Mesenteric fat pad (tissue), 1 donor: ENCODE measurements around the gene PTP4A2. TPM values are rescaled to one million over a fixed set of nuclear protein-coding genes. Genes with fewer than 3 reads are reported as not detected.
"Not testable (repeated sequence)": the region's sequence is repeated elsewhere in the genome, so short reads cannot be mapped to it uniquely, and the experiment has no call there.

Experiments
- DNase-seq: peaks from one replicate; pipeline ENCODE4 v3.0.0-alpha.2; 2020; ENCODE audit warnings: low spot score
- total RNA-seq: library from RNA; stranded (reverse); fragmentation: NEBNext Ultra II Directional; extraction: Animal tissue kit (Norgen Biotek cat#: 25700); gene quantifications from one replicate; pipeline ENCODE4 v1.2.1, GENCODE V29; 2021
- donor health status: DM: yes; HTN: yes; CAD: no.

Gene PTP4A2
- total RNA-seq, 1 donor from 2014 or later = 472 TPM

DNA sequence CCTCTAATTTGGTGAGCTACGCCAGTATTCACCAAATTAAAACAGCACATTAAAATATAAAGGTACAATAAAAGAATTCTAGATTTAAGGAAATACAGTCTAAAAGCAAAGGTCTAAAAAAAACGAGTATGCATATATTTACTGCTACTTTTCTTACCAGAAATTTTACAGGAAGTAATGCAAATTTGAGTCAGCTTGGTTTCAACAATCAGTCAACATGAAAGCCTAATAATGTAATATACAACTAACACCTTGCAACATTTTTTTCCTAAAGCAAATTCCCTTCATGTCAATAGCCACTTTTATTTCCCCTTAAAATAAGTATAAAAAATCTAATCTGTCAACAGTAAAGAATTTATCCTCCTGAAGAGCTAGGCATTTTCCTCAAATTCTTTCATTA lies 11.9 kb downstream of the PTP4A2 start:
- no peak for DNase-seq

- DNase-seq = not testable (repeated sequence)
Observed at GRCh38 chr1:31925824-31926223, 12.3 kb downstream of the PTP4A2 start.

- DNase-seq = no peak
Observed at GRCh38 chr1:31924839-31925238, 13.3 kb downstream of the PTP4A2 start.

- DNase-seq = no peak
Observed at GRCh38 chr1:31923901-31924535, 14.2 kb downstream of the PTP4A2 start.

GRCh38 chr1:31920956-31921355 lies 17.2 kb downstream of the PTP4A2 start:
- no peak for DNase-seq

- DNase-seq = no peak
Observed at GRCh38 chr1:31919591-31919990, 18.6 kb downstream of the PTP4A2 start.

DNA sequence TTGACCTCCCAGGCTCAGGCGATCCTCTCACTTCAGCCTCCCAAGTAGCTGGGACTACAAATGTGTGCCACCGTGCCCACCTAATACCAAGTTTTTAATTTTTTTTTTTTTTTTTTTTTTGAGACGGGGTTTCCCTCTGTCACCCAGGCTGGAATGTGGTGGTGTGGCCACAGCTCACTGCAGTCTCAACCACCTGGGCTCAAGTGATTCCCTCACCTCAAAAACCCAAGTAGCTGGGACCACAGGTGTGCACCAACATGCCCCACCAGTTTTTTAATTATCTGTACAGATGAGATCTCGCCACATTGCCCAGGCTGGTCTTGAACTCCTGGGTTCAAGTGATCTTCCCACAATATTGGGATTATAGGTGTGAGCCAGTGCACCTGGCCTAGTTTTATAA lies 22.7 kb downstream of the PTP4A2 start:
- no peak for DNase-seq

DNA sequence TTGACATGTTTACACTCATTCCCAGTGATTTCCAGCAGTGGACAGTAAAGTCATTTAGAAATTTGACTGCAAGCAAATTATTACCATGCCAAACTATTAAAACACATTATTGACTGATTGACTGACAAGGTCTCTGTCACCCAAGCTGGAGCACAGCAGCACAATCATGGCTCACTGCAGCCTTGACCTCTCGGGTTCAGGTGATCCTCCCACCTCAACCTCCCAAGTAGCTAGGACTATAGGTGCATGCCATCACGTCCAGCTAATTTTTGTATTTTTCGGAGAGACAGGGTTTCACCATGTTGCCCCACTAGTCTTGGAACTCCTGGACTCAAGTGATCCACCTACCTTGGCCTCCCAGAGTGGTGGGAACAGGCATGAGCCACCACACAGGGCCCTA lies 24.2 kb downstream of the PTP4A2 start:
- no peak for DNase-seq

GRCh38 chr1:31912839-31913239 lies 25.3 kb downstream of the PTP4A2 start:
- no peak for DNase-seq

DNA sequence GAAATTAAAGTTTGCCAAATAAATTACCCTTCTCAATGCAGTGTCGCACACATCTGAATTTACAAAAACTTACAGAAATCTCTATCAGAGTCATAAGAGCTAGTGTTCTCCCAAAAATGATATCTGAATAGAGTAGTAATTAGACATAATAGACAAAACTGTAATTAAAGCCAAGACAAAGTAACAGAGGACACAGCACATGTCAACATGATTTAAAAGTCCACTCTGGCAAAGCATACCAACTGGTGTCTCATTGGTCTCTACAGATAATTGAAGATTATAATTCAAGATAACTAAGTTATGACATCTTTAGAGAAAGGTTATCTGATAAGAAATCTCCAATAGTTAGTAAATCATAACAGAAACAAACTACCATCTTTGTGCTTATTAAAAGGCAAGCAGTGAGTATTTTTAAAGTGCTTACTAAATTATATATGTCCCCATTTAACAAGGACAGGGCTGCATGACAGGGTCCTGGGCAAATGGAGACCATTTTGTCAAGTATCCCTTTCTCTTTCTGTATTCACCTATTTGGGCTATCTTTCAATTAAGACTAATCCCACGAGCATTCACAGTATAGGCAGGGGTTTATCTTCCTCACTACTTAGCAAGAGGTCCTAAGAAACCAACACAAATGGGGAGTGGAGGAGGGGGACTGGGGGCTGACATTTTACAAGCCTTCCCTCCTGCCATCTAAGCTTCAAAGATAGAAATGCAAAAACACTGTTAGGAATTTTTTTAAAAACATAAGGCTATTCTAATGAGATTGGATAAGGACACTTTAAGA lies 26.0 kb downstream of the PTP4A2 start:
- no peak for DNase-seq

GRCh38 chr1:31910933-31911332 lies 27.2 kb downstream of the PTP4A2 start:
- DNase-seq = no peak

GRCh38 chr1:31909691-31910090 lies 28.5 kb downstream of the PTP4A2 start:
- DNase-seq = no peak

DNA sequence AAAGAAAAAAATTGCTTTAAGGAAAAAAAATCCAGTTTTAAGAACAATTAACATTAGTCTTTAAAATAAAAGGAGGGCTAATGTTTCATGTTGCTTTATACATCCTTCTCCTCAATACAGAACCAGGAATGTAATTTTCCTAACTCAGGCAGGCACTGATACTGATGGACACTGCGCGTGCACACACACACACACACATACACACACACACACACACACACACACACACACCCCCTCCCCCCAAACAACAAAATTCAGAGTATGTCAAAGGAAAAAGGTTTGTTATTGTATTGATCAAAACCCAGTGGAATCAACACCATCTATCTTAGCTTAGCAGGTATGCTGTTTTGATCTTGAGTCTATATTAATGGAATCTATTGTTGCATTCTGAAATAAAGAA lies 31.6 kb downstream of the PTP4A2 start:
- no peak for DNase-seq

GRCh38 chr1:31905681-31906080 lies 32.5 kb downstream of the PTP4A2 start:
- no peak for DNase-seq

GRCh38 chr1:31905093-31905509 lies 33.1 kb downstream of the PTP4A2 start:
- DNase-seq = no peak

GRCh38 chr1:31904339-31905092 lies 33.7 kb downstream of the PTP4A2 start:
- no peak for DNase-seq

- DNase-seq = no peak
Observed at GRCh38 chr1:31902510-31902860, 35.7 kb downstream of the PTP4A2 start.

DNA sequence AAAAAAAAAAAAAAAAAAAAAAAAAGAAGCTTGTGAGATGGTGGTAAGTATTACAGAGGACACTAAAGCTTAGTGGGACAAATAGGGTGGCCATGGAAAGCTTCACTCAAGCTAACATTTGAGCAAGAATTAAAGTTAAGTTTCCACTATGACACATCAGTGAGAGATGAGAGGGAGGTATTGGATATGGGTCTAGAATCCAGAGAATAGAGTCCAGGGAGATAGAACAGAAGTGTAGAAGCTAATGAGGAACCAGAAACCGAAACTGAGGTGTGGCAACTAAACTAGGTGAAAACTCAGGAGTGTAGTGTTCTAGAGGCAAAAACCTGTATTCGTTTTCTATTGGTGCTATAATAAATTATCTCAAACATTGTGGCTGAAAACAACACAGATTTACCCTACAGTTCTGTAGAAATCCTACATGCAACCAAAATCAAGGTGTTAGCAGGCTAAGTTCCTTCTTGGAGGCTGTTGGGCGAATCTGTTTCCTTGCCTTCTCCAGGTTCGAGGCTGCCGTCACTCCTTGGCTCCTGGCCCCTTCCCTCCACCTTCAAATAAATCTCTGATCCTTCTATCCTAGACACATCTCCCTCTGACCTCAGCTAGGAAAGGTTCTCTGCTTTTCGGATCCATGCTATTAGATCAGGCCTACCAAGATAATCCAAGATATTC lies 36.2 kb downstream of the PTP4A2 start:
- no peak for DNase-seq

DNA sequence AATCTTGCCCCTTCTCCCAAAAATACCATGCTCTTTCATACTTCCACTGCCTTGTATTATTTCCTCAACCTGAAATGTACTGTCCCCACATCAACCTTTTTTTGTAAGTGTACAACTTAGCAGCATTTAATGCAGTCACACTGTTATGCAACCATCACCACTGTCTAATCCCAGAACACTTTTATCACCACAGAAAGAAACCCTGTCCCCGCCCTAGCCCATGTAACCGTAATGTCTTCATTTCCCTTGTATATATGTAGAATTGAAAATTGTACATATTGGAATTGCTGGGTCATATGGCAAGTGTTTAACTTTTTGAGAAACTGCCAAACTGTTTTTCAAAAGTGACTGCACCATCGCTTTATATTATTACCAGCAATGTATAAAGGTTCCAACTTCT lies 37.4 kb downstream of the PTP4A2 start:
- DNase-seq = no peak

DNA sequence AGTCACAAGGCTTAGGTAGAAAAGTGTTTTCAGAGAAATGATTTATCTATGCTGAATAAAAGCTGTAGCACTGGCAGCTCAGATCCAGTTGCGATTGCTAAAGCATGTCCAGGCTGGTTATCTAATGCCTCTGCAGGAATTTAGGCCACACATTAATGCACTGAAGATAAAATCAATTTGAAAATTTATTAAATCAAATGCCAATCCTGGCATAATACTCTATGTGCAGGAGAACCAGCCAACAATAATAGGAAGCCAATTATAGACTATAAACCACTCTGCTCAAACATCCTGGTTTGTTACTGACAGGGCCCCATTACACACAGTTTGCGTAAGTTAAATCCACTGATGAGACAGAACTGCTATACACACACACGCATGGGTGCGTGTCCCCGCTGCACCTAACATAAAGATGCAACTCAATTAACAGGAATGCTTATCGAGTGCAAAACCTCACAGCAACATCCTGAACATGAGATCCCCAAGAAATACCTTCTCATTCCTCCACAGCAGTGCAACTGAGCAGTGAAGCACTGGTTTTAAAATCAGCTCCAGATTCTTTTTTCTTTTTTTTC lies 40.6 kb downstream of the PTP4A2 start:
- DNase-seq = no peak

DNA sequence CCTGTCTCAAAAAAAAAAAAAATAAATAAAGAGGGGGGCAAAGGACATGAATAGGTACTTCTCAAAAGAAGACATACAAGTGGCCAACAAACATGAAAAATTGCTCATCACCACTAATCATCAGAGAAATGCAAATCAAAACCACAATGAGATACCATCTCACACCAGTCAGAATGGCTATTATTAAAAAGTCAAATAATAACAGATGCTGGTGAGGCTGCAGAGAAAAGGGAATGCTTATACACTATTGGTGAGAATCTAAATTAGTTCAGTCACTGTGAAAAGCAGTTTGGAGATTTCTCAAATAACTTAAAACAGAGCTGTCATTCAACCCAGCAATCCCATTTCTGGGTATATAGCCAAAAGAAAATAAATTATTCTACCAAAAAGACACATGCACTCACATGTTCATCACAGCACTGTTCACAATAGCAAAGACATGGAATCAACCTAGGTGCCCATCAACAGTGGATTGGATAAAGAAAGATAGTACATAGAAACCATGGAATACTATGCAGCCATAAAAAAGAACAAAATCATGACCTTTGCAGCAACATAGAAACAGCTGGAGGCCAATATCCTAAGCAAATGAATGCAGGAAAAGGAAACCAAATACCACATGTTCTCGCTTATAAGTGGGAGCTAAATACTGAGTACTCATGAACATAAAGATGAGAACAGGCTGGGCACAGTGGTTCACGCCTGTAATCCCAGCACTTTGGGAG lies 42.5 kb downstream of the PTP4A2 start:
- not testable (repeated sequence) for DNase-seq
